ENCODE data around the gene DR1. TPM values are rescaled to one million over a fixed set of nuclear protein-coding genes. Genes with fewer than 3 reads are reported as not detected.

Gene DR1
- total and polyA plus RNA-seq, 2 of the 8 experiments (the other 6 are each of a cell fraction or from before 2014, with no cell fraction given): 13.1 to 62.3 TPM

- Histone ChIP-seq H3K36me3 (ENCODE audit: control insufficient read depth in 2 of 4, insufficient read depth in 4 of 4, low read length in 3 of 4) (no peaks in the 10 kb centered on the region), H3K23me2 (ENCODE audit: low read depth, low read length) (no peaks in the 10 kb centered on the region), H2AFZ (ENCODE audit: low read length) (no peak overlapping the region), H3K9ac (replicated peaks in 1 of 4; ENCODE audit: extremely low read depth in 1 of 4, low read depth in 3 of 4, low read length in 3 of 4) (no peak overlapping the region), H4K5ac (ENCODE audit: insufficient read length, low read depth, low read length) (no peak overlapping the region), H3K27ac (ENCODE audit: low read depth, low read length) (no peak overlapping the region), H3K56ac (replicated peaks; ENCODE audit: insufficient read length, low read depth, low read length) (no peak overlapping the region), H3K79me1 (ENCODE audit: low read depth, low read length) (no peaks in the 10 kb centered on the region), H2BK20ac (ENCODE audit: low read length) (no peak overlapping the region), H3K4ac (replicated peaks; ENCODE audit: insufficient read length, low read depth, low read length) (no peak overlapping the region), H2BK12ac (ENCODE audit: low read depth, low read length) (no peak overlapping the region), H4K8ac (ENCODE audit: extremely low read depth, insufficient read depth, low read length) (no peak overlapping the region), H3K23ac (ENCODE audit: insufficient read length) (no peak overlapping the region), H2BK15ac (ENCODE audit: low read length) (no peak overlapping the region), H3K79me2 (ENCODE audit: control insufficient read depth in 1 of 2, insufficient read depth in 2 of 2, low read length in 2 of 2) (no peaks in the 10 kb centered on the region), H3K14ac (ENCODE audit: insufficient read length) (no peak overlapping the region), H2AK5ac (ENCODE audit: low read depth, low read length) (no peak overlapping the region), H3K9me3 (ENCODE audit: insufficient read depth in 2 of 2, low read depth in 1 of 2, low read length in 1 of 2) (peaks cover 4 to 10% of the 10 kb centered on the region in 2 experiments; a peak in 1 of 4 replicates), H3K18ac (ENCODE audit: extremely low read depth, low read length) (no peak overlapping the region), H3K4me1 (replicated peaks in 1 of 4; ENCODE audit: control insufficient read depth in 3 of 4, insufficient read depth in 4 of 4, low read length in 3 of 4) (no peaks in the 10 kb centered on the region), H3K4me3 (ENCODE audit: extremely low read depth in 1 of 4, insufficient read depth in 2 of 4, low read depth in 3 of 4, low read length in 4 of 4) (no peak overlapping the region), H2BK5ac (ENCODE audit: low read depth, low read length) (no peak overlapping the region), H3K27me3 (replicated peaks in 1 of 4; ENCODE audit: control insufficient read depth in 3 of 4, extremely low read depth in 1 of 4, insufficient read depth in 3 of 4, low read length in 3 of 4) (no peaks in the 10 kb centered on the region), H4K91ac (replicated peaks; ENCODE audit: insufficient read length, low read length) (no peak overlapping the region), H3K4me2 (ENCODE audit: insufficient read depth in 1 of 2, low read depth in 2 of 2, low read length in 2 of 2) (no peak overlapping the region), H4K20me1 (replicated peaks in 1 of 2; ENCODE audit: control insufficient read depth in 1 of 2, insufficient read depth in 2 of 2, low read length in 2 of 2) (no peaks in the 10 kb centered on the region), H2BK120ac (replicated peaks; ENCODE audit: low read depth, low read length) (no peak overlapping the region)
- POLR2A ChIA-PET (ENCODE audit: partially characterized antibody): interaction anchor here (2.2 kb wide), 1 partner anchor 9 kb away, joined by 5 read pairs; no protein-coding TSS in a partner anchor
- CTCF ChIA-PET (ENCODE audit: partially characterized antibody): interaction anchor here (1.2 to 6.7 kb wide), 3 partner anchors 10 to 14 kb away, joined by 4 to 34 read pairs (median 4); no protein-coding TSS in a partner anchor
- DNase-seq (ENCODE audit: low read depth in 1 of 2, low spot score in 2 of 2): no peak
- 82% methylated on average over 2 of the region's 2 CpGs; no CpG with 5 or more reads in 1 of the 2 experiments for WGBS, 2 experiments (ENCODE audit: extremely low coverage in 1 of 2, insufficient coverage in 1 of 2, insufficient read length in 1 of 2, insufficient replicate concordance in 2 of 2, low coverage in 1 of 2, low lambda C conversion rate in 2 of 2, missing lambda C conversion rate in 1 of 2)
- FAIRE-seq: no peak
- no peak for TF ChIP-seq POLR2A (IDR thresholded peaks at IDR 0.05; ENCODE audit: control extremely low read depth in 1 of 2, low read depth in 2 of 2, low read length in 2 of 2)
- no peak for TF ChIP-seq GABPA (IDR thresholded peaks at IDR 0.05; ENCODE audit: borderline replicate concordance, insufficient read depth, low read length)
- TF ChIP-seq JUND (IDR thresholded peaks at IDR 0.05; ENCODE audit: low read length): no peak
- TF ChIP-seq E2F6 (IDR thresholded peaks at IDR 0.05): no peak
- TF ChIP-seq RFX5 (IDR thresholded peaks at IDR 0.05; ENCODE audit: borderline replicate concordance, low read depth, low read length): no peak
- TF ChIP-seq ATF2 (IDR thresholded peaks at IDR 0.05; ENCODE audit: low read length): no peak
These were observed 27.8 kb upstream of the DR1 start for GRCh38 chr1:93317943-93318342.
